HG03280 (cell line): ENCODE data around the gene MADD.

Source experiments
- ATAC-seq: cut with Tn5 transposase; IDR thresholded peaks from one replicate; pipeline ENCODE4 v1.9.1; 2021; ENCODE audit warnings: mild to moderate bottlenecking, moderate library complexity; ENCODE audit not compliant: unreplicated experiment

Gene MADD

DNA sequence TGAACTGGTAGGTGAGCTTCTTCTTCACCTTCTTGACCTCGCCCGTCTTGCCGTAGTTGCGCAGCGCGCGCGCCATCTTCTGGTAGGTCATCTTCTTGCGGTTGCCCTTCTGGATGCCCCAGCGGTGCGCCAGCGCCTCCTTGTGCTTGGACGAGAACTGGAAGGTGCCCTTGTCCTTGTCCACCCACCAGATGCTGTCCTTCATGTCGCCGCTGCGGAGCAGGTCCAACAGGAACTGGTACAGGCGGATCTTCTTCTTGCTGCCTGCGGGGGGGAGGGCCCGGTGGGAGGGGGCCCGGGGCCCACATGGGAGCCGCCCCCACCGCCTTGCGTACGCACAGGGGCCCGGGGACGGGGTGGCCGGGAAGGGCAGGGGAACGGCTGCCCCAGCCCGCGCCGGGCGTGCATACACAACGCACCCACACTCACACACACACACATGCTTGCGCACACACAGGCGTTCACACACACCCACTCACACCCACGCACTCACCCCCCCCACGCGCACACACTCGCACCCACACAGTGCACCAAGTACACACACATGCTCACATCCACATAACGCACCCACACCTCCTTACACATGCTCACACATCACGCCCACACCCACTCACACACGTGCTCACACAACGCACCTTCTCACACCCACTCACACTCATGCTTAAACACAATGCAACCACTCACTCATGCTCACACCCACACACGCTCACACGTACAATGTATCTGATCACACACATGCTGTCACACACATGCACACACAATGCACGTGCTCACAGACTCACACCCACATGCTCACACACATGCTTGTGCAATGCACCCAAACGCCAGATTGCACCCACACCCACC, 85.6 kb downstream of the MADD start:
- no peak for ATAC-seq

- no peak for ATAC-seq
These were observed 86.4 kb downstream of the MADD start for GRCh38 chr11:47356129-47356997.

DNA sequence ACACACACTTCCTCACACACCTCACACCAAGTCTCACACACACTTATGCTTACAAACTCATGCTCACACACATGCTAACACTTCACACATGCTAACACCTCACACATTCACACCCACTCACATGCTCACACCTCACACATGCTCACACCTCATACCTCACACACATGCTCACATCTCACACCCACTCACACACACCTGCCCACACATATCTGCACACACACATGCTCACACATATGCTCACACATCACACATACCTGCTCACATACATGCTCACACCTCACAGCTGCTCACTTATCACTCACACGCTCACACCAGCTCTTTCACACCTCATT, 87.0 kb downstream of the MADD start:
- ATAC-seq: no peak

DNA sequence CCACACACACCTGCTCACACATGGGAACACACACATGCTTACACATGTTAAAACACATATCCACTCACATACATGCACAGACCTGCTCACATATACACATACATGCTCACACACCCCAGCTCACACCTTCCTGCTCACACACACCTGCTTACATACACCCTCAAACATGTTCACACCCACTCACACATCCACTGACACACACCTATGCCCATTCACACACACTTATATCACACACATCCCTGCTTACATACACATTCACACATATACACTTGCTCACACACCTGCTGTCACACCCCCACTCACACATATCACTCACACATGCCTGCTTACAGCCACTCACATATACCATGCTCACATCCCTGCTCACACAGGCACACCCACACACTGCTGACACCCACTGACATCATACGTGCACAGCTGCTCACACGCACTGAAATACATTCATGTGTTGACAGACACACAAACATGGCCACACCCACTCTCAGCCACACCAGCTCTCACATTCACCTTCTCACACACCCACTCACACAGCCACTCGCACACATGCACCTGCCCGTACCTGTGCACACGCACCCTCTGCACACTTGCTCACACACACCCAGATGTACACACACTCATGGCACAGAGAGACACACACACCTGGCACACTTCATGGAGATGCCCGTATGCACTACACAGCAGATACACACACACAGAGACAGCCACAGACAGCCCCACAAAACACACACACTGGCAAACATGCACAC, 88.2 kb downstream of the MADD start:
- ATAC-seq: no peak

GRCh38 chr11:47358731-47359051, 88.8 kb downstream of the MADD start:
- no peak for ATAC-seq

DNA sequence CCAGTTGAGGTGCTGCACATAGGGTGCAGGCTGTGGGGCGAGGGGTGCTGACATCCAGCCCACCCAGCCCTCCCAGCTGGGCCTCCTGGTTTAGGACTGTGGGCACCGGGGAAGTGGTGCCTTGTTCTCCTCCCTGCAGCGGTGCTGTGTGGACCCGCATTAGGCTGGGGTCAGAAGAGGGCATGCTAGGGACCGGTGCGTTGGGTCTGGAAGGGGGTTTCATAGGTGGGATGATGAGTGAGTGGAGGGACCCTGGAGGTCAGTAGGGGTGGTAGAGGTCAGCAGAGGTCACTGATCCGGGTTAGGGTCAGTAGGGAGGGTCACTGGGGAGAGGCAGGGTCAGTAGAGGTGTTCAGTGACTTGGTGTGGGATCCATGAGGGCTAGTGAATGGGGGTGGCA, 89.2 kb downstream of the MADD start:
- ATAC-seq: no peak

DNA sequence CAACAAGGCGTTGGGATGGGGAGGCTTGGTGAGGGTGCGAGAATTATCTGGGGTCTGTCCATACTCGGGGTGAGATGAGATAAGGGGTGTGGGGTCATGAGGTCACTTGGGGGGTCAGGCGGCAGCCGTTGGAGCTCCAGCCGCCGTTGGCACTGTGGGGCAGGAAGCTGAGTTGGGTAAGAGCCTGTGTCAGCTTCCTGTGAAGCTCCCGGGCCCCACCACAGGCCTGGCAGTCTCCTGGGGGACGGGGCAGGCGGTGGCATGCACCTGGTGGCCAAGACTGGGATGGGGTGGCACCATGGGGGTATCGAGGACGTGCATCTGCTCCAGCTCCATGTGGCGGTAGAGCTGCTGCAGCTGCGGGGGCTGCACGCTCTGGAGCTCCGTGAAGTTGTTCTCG, 89.7 kb downstream of the MADD start:
- no peak for ATAC-seq

- ATAC-seq: no peak
These were observed 90.4 kb downstream of the MADD start for GRCh38 chr11:47360341-47360740.

- ATAC-seq: no peak
These were observed 91.5 kb downstream of the MADD start for GRCh38 chr11:47361419-47361818.

DNA sequence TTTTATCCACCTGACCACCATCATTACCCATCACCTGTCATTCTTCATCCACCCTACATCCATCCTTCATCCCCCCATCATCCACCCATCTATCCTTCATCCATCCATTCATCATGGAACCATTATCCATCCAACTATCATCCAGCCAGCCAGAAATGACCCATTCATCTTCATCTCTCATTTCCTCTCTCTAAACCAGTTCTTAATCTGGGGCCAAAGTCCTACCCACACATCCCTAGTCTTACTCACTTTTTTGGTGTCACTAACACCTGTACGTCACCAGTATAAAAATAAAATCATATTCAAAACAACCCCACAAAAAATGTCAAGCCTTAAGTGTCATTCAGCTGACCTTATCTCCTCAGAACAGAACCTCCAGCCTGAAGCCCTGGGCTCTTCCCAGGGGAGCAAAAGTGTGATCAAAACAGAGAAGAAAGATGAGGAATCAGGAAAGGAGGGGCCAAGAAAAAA, 96.1 kb downstream of the MADD start:
- ATAC-seq: no peak

DNA sequence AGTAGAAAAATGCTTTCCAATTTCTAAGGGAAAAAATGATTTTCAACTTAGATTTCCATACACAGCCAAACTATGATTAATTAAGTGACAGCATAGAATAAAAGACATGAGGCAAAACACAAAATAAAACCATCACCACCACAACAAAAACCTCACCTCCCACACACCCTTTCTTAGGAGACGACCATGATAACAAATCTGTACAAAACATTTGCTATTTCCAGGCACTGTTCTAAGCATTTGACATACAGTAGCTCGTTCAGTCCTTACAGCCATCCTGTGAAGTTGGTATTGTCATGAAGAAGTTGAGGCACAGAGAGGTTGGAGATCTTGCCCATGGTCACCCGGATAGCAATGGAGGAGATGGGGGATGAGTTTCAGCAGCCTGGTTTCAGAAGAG, 99.7 kb downstream of the MADD start:
- no peak for ATAC-seq

- no peak for ATAC-seq
These were observed 102.5 kb downstream of the MADD start for GRCh38 chr11:47372422-47372821.

- no peak for ATAC-seq
These were observed 104.2 kb downstream of the MADD start for GRCh38 chr11:47373876-47374719.

GRCh38 chr11:47374720-47375019, 104.7 kb downstream of the MADD start:
- no peak for ATAC-seq

DNA sequence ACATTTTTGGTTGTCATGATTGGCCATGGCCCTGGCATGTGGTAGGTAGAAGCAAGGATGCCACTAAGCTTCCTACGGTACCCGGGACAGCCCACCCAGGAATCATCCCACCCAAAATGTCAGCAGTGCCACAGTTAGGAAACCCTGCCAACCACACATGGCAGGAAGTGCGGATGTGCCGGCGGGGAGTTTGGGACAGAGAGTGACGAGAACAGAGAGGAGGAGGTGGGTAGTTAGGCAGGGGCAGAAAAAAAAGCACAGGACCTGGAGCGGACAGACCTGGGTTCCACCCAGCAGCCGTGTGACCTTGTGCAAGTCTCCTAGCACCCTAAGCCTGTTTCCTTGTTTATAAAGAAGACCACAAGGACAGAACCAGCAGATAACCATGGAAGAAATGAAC, 105.1 kb downstream of the MADD start:
- no peak for ATAC-seq

GRCh38 chr11:47375546-47376085, 105.7 kb downstream of the MADD start:
- no peak for ATAC-seq

- no peak for ATAC-seq
These were observed 106.2 kb downstream of the MADD start for GRCh38 chr11:47376107-47376524.

DNA sequence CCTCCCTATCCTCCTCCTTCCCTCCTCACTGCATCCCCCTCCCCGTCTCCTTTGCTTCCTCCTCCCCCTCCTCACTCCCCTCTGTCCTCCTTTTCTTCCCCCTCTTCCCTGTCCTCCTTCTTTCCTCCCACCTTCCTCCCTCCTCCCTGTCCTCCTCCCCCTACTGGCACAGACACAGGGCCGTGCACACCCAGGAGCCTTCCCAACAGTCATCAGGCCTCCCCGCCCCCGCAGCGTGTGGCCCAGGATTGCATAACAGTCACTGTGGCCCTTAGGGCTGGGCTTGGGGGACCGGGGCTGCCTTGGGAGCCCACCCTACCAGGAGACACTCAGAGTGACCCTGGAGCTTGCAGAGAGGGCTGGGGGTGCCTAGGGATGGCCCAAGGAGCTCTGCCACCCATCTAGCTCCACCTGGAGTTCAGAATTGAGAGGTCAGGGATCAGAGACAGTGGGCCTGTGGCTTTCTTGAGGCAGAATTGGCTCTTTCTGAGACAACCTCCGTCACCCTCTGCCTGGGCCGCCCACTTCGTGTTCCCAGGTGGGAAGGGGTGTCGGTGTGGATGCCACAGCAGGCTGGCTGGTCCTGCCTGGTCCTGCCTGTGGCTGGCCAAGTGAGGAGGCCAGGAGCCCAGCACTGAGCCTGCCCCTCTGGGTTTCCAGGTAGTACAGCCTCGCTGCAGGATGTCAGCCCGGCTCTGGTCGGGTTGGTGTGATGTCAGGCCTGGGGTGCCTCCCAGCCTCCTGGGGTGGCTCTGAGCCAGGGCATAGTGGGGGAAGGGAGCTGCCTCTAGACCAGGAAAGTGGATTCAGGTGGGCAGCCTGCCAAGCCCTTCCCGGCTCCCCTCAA, 106.8 kb downstream of the MADD start:
- ATAC-seq: peak; percentile 35

- ATAC-seq: peak; percentile 18
These were observed 107.7 kb downstream of the MADD start for GRCh38 chr11:47377571-47378009.
